Skeletal muscle satellite cell (primary cell): Measurements from ENCODE around the gene SLC41A2.
"Not testable (repeated sequence)": the region's sequence is repeated elsewhere in the genome, so short reads cannot be mapped to it uniquely, and the experiment has no call there.

Experiments
- H3K27me3 ChIP-seq: 2 replicates; pipeline ENCODE4 v1.7.0; 2013; ENCODE audit warnings: low read length; ENCODE audit not compliant: control insufficient read depth, insufficient read depth
- H3K36me3 ChIP-seq: 2 replicates; pipeline ENCODE4 v1.7.0; 2013; ENCODE audit warnings: mild to moderate bottlenecking, control low read depth, low read length; ENCODE audit not compliant: insufficient read depth
- H3K4me1 ChIP-seq: 2 replicates; pipeline ENCODE4 v1.7.0; 2013; ENCODE audit warnings: low read length; ENCODE audit not compliant: control insufficient read depth, insufficient read depth
- H3K4me2 ChIP-seq: 2 replicates; pipeline ENCODE4 v1.7.0; 2013; ENCODE audit warnings: mild to moderate bottlenecking, low read length
- H3K4me3 ChIP-seq: 2 replicates; pipeline ENCODE4 v1.7.0; 2013; ENCODE audit warnings: low read length
- H3K9ac ChIP-seq: 2 replicates; pipeline ENCODE4 v1.7.0; 2013; ENCODE audit warnings: mild to moderate bottlenecking, low read depth, low read length, moderate library complexity
- H3K9me3 ChIP-seq: replicated peaks from 2 replicates; pipeline ENCODE4 v1.7.0; 2013; ENCODE audit warnings: mild to moderate bottlenecking, control low read depth, low read length

Gene SLC41A2

DNA sequence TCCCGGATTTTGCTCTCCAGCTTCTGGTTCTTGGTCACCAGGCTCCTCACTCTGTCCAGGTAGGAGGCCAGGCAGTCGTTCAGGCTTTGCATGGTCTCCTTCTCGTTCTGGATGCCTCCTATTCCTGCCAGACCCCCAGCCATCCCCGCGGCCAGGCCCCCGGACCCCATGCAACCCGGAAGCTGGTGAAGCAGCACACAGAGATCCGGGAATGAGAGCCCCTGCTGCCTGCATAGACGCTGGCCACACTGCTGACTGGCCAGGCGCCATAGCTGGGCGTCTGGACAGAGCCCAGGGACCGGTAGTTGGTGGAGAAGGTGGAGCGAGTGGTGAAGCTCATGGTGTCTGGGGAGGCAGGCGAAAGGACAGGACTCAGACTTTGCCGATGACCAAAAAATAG lies 19.6 kb upstream of the SLC41A2 start:
- H3K9me3 ChIP-seq, H3K4me1 ChIP-seq: not testable (repeated sequence)

DNA sequence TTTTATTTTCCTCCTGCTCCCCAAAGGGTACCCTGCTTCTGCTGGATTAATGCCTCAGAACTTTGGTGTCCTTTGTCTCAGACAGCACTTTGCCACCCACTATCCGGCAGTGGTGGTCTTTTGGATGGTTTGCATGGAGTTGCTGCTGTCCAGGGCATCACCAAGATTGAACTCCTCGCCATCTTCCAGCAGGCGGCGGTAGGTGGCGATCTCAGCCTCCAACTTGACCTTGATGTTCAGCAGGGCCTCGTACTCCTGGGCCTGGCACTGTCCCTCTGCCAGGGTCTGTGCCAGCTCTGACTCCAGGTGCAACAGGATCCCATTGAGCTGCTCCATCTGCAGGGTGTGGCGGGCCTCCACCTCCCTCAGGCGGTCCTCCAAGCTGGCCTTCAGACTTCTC lies 18.6 kb upstream of the SLC41A2 start:
- Histone ChIP-seq H3K4me3 (no peak overlapping the region), H3K4me2 (no peak overlapping the region), H3K36me3 (no peaks in the 10 kb centered on the region), H3K27me3 (no peaks in the 10 kb centered on the region), H3K4me1 (peaks cover 10% of the 10 kb centered on the region), H3K9me3 (no peaks in the 10 kb centered on the region), H3K9ac (no peak overlapping the region)

More for the DNA sequence above, 19.6 kb upstream of the SLC41A2 start:
- H3K27me3 ChIP-seq, H3K36me3 ChIP-seq, H3K4me2 ChIP-seq, H3K4me3 ChIP-seq, H3K9ac ChIP-seq: not testable (repeated sequence)

DNA sequence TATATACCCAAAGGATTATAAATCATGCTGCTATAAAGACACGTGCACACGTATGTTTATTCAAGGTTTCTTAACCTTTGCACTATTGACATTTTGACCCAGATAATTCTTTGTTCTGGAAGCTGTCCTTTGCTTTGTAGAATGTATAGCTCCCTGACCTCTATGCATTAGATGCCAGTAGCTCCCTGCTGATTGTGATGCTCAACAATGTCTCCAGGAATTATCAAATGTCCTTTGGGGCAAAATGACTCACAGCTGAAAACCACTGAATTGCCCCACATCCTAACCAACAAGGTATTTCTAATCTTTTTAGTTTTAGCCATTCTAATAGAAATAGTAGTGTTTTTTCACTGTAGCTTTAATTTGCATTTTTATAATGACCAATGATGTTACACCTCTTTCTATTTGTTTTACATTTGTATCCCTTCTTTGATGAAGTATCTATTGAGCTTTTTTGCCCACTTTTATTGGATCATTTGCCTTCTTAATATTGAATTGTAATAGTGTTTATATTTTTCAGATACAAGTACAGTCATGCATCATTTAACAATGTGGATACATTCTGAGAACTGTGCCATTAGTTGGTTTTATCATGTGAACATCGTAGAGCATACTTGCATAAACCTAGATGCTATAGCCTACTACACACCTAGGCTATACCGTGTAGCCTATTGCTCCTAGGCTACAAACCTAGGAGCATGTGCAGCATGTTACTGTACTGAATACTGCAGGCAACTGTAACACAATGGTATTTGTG lies 17.7 kb upstream of the SLC41A2 start:
- no peak overlapping the region for H3K9ac ChIP-seq
- no peak overlapping the region for H3K4me3 ChIP-seq
- H3K9me3 ChIP-seq = no peaks in the 10 kb centered on the region
- H3K36me3 ChIP-seq = no peaks in the 10 kb centered on the region
- H3K4me2 ChIP-seq = no peak overlapping the region
- no peaks in the 10 kb centered on the region for H3K27me3 ChIP-seq
- peaks cover 16% of the 10 kb centered on the region for H3K4me1 ChIP-seq

DNA sequence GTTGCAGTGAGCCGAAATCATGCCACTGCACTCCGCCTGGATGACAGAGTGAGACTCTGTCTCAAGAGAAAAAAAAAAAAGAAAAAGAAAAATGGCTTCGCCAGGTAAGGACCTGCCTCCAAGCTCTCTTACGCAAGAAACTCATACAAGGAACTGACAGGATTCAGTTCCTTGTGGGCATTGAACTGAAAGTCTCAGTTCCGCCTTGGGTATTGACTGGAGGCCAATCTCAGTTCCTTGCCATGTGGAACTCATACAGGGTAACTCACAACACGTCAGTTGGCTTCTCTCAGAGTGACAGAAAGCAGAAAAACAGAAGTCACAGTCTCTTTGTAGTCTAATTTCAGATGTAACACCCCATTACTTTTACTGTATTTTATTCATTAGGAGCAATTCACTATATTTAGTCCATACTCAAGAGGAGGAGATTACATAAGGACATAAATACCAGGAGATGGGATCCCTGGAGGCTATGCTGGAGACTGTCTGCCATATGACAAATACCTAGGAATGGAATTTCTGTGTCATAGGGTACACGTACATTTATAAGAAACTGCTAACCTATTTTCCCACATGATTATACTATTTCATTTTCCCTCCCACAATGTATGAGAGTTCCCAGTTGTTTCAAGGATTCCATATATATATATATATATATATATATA lies 16.7 kb upstream of the SLC41A2 start:
- no peaks in the 10 kb centered on the region for H3K9me3 ChIP-seq
- no peak overlapping the region for H3K4me2 ChIP-seq
- no peaks in the 10 kb centered on the region for H3K36me3 ChIP-seq
- no peak overlapping the region for H3K9ac ChIP-seq
- H3K27me3 ChIP-seq = no peaks in the 10 kb centered on the region
- H3K4me1 ChIP-seq = peaks cover 16% of the 10 kb centered on the region
- H3K4me3 ChIP-seq = no peak overlapping the region

DNA sequence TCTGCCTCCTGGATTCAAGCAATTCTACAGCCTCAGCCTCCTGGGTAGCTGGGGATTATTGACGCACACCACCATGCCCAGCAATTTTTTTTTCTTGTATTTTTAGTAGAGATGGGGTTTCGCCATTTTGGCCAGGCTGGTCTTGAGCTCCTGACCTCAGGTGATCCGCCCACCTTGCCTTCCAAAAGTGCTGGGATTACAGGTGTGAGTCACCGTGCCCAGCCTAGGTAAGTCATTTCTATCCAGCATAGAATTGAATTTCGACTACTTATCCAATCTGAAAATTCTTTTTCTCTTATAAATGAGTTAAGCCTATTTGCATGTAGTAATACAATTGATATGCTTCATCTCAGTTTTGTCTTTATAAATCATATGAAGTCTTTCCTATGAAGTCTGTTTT lies 15.2 kb upstream of the SLC41A2 start:
- H3K27me3 ChIP-seq = no peaks in the 10 kb centered on the region
- no peaks in the 10 kb centered on the region for H3K9me3 ChIP-seq
- H3K9ac ChIP-seq = no peak overlapping the region
- H3K4me3 ChIP-seq = no peak overlapping the region
- no peak overlapping the region for H3K4me2 ChIP-seq
- H3K36me3 ChIP-seq = no peaks in the 10 kb centered on the region
- H3K4me1 ChIP-seq = peaks cover 16% of the 10 kb centered on the region

DNA sequence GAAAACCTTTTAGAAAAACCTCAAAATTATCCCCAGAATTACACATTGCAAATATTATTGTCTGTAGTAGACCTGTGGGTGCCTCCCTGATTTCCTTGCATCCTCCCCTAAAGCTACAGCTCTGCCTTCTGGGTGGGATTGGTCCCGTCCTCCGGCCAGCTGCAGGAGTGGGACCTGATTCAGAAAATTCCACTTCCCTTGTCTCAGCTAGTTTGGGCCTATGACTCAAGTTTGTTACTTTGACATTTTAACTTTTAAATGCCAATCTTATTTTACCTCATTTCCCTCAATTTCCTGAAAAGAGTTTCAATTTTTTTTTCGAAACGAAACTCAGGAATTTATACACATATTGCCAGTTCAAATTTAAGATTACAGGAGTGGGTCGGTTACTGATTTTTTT lies 13.2 kb upstream of the SLC41A2 start:
- H3K36me3 ChIP-seq = no peaks in the 10 kb centered on the region
- H3K9ac ChIP-seq = no peak overlapping the region
- H3K27me3 ChIP-seq = no peaks in the 10 kb centered on the region
- H3K4me2 ChIP-seq = peak overlapping the region; percentile 3
- H3K9me3 ChIP-seq = no peaks in the 10 kb centered on the region
- H3K4me1 ChIP-seq = peaks cover 16% of the 10 kb centered on the region
- no peak overlapping the region for H3K4me3 ChIP-seq

DNA sequence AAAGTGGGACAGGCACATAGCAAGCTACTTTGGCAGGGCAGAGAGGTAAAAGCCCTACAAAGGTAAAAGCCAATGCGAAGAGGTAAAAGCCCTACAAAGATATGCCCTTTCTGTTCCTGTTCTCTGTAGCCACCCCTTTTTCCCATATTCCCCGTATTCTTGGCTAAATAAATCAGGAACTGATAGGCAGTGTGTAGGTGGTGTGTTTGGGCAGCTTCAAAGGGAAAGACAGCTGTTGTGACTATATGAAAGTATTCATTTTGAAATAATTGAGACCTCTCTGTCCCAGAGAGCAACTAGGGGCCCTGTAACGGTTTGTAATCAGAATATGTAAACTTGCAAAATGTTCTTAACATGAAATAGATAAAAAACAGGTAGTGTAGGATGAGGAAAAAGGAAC lies 11.3 kb upstream of the SLC41A2 start:
- H3K9me3 ChIP-seq = peaks cover 3% of the 10 kb centered on the region
- H3K36me3 ChIP-seq = no peaks in the 10 kb centered on the region
- no peak overlapping the region for H3K9ac ChIP-seq
- no peak overlapping the region for H3K4me3 ChIP-seq
- H3K4me2 ChIP-seq = no peak overlapping the region
- H3K27me3 ChIP-seq = peaks cover 4% of the 10 kb centered on the region
- peaks cover 8% of the 10 kb centered on the region for H3K4me1 ChIP-seq

DNA sequence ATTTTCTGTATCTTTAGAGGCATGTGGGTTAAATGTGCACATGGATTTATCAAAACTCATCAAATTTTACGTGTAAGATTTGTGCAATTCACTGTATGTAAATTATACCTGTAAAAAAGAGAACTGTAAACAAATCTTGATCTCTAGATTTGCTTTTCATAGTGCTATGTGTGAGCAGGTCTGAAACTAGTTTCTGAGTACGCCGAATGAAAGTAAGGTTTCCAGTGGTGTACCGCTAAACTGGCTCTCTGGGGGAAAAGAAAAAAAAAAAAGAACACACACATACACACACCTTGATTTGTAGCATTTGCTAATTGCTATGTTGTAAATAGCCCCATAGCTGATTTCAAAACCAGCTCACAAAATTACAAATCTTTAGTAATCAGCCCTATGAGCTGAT lies 8.6 kb upstream of the SLC41A2 start:
- Histone ChIP-seq H3K9ac (no peak overlapping the region), H3K4me1 (peaks cover 6% of the 10 kb centered on the region), H3K4me3 (no peak overlapping the region), H3K4me2 (no peak overlapping the region), H3K27me3 (peaks cover 22% of the 10 kb centered on the region), H3K9me3 (peaks cover 3% of the 10 kb centered on the region), H3K36me3 (no peaks in the 10 kb centered on the region)

DNA sequence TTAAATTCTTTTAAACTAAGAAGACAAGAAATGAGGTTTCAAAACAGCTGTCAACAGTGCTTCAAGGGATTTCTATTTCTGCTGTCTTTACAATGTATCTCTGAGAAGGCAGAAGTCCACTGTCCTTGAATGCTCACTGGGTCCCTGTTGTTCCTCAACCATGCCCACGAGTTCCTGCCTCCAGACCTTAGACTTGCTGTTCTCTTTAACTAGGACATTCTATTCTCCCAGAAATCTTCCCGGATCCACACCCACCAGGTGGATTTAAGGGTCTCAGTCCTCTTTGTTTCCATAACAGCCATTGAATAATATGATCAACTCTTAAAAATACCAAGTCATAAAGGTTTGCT lies 6.7 kb upstream of the SLC41A2 start:
- no peak overlapping the region for H3K4me3 ChIP-seq
- H3K9ac ChIP-seq = no peak overlapping the region
- no peaks in the 10 kb centered on the region for H3K36me3 ChIP-seq
- peaks cover 3% of the 10 kb centered on the region for H3K9me3 ChIP-seq
- H3K4me2 ChIP-seq = no peak overlapping the region
- H3K4me1 ChIP-seq = peaks cover 6% of the 10 kb centered on the region
- H3K27me3 ChIP-seq = peaks cover 22% of the 10 kb centered on the region

DNA sequence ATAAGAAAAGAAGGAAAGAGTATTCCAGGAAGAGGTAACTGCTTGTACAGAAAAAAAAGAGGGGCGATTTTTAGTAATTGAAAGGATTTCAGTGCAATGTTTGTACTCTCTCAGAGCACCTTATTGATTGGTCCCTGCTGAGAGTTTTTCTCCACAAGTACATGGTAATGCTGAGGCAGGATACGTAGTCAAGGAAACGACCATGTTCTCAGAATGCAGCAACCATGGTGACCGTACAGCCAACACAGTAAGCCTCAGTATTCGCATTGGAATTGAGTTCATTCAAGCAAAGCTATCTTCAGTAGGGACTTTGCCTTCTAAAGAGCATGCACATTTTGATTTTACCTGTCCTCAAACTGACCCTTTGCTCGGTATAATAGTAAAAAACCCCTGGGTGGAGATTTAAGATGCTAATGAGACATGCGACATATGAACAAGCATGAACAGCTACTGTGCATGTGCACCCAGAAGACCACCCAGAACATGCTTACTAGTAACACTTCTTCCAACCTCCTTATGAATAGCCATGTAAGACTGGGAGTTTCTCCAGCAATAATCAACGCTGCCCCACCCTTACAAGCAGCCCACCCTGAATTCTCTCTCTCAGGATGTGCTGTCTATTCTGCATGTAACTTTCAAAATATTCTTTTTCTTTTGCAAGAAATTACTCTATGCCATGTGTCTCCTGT lies 6.2 kb upstream of the SLC41A2 start:
- H3K4me3 ChIP-seq = no peak overlapping the region
- H3K4me2 ChIP-seq = no peak overlapping the region
- peaks cover 3% of the 10 kb centered on the region for H3K9me3 ChIP-seq
- no peaks in the 10 kb centered on the region for H3K36me3 ChIP-seq
- no peak overlapping the region for H3K9ac ChIP-seq
- peaks cover 11% of the 10 kb centered on the region for H3K4me1 ChIP-seq
- peaks cover 22% of the 10 kb centered on the region for H3K27me3 ChIP-seq

DNA sequence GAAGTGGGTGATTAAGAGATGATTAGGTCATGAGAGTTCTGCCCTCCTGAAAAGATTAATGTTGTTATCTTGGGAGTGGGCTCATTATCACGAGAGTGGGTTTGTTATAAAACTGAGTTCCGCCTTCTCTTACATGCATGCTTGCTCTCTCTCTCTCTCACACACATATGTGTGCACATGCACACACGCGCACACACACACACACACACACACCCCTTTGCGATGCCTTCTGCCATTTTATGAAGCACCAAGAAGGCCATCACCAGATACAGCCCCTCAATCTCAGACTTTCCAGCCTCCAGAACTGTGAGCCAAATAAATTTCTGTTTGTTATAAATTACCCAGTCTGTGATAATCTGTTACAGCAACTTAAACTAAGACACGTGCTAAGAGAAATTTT lies 5.7 kb upstream of the SLC41A2 start:
- Histone ChIP-seq H3K4me2 (no peak overlapping the region), H3K9ac (no peak overlapping the region), H3K36me3 (no peaks in the 10 kb centered on the region), H3K27me3 (peaks cover 22% of the 10 kb centered on the region), H3K4me3 (no peak overlapping the region), H3K9me3 (peaks cover 3% of the 10 kb centered on the region), H3K4me1 (peaks cover 16% of the 10 kb centered on the region)
